GM19238 (cell line): ENCODE results near the gene AKR1B1.

Experiments used
- DNase-seq: peaks from one replicate; pipeline ENCODE4 v3.0.0; 2011; ENCODE audit warnings: low spot score; ENCODE audit not compliant: insufficient read length

The AKR1B1 gene

GRCh38 chr7:134420424-134421125 lies 38.3 kb downstream of the AKR1B1 start:
- peak; percentile 12 for DNase-seq

- DNase-seq: no peak
These were observed 39.0 kb downstream of the AKR1B1 start for GRCh38 chr7:134419875-134420274.

GRCh38 chr7:134419085-134419484 lies 39.8 kb downstream of the AKR1B1 start:
- DNase-seq: no peak

- no peak for DNase-seq
These were observed 43.2 kb downstream of the AKR1B1 start for GRCh38 chr7:134415700-134416099.

GRCh38 chr7:134414109-134414508 lies 44.8 kb downstream of the AKR1B1 start:
- DNase-seq: no peak

- DNase-seq: no peak
These were observed 51.6 kb downstream of the AKR1B1 start for GRCh38 chr7:134407311-134407710.

GRCh38 chr7:134406431-134406830 lies 52.5 kb downstream of the AKR1B1 start:
- DNase-seq: no peak

GRCh38 chr7:134405299-134405698 lies 53.6 kb downstream of the AKR1B1 start:
- DNase-seq: no peak

GRCh38 chr7:134403062-134403461 lies 55.8 kb downstream of the AKR1B1 start:
- no peak for DNase-seq

GRCh38 chr7:134400859-134401258 lies 58.0 kb downstream of the AKR1B1 start:
- DNase-seq: no peak

GRCh38 chr7:134396031-134396430 lies 62.9 kb downstream of the AKR1B1 start:
- DNase-seq: no peak

GRCh38 chr7:134395604-134396003 lies 63.3 kb downstream of the AKR1B1 start:
- DNase-seq: no peak

GRCh38 chr7:134394056-134394455 lies 64.8 kb downstream of the AKR1B1 start:
- no peak for DNase-seq
